Measurements from ENCODE around the gene PTPRM.

DNA sequence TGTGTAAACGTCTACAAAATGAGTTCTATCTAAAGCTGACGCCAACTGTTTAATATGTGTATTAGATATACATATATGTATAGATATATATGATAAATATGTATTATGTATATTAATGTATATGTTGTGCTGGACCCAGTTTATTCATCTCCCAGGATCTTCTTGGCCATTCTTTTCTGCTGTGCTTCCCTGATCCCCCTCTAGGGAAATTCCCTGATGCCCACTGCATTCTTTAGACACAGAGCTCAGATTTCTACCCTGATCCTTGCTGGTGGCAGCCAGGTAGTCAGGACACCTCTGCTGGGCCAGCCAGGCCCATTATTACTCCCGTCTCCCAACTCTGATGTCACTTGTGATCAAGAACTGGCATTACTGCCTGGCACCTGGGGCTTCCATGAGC, 292.0 kb downstream of the PTPRM start:
- no peak for TF ChIP-seq POLR2A (IDR thresholded peaks at IDR 0.05; ENCODE audit: extremely low read depth, insufficient read length)
- TF ChIP-seq, protein P1, sequence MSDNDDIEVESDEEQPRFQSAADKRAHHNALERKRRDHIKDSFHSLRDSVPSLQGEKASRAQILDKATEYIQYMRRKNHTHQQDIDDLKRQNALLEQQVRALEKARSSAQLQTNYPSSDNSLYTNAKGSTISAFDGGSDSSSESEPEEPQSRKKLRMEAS (IDR thresholded peaks at IDR 0.05; ENCODE audit: low read depth, low read length), result no peak
- TF ChIP-seq, protein P2, sequence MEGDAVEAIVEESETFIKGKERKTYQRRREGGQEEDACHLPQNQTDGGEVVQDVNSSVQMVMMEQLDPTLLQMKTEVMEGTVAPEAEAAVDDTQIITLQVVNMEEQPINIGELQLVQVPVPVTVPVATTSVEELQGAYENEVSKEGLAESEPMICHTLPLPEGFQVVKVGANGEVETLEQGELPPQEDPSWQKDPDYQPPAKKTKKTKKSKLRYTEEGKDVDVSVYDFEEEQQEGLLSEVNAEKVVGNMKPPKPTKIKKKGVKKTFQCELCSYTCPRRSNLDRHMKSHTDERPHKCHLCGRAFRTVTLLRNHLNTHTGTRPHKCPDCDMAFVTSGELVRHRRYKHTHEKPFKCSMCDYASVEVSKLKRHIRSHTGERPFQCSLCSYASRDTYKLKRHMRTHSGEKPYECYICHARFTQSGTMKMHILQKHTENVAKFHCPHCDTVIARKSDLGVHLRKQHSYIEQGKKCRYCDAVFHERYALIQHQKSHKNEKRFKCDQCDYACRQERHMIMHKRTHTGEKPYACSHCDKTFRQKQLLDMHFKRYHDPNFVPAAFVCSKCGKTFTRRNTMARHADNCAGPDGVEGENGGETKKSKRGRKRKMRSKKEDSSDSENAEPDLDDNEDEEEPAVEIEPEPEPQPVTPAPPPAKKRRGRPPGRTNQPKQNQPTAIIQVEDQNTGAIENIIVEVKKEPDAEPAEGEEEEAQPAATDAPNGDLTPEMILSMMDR (IDR thresholded peaks at IDR 0.05; ENCODE audit: low read depth, low read length), result no peak
